Activated CD8-positive, alpha-beta memory T cell treated with anti-CD3 and anti-CD28 coated beads, Interleukin-2, amount 50 U/mL, for 4 hours (primary cell): ENCODE measurements around the gene MTARC1.

Source experiments
- DNase-seq: peaks from one replicate; pipeline ENCODE4 v3.0.0-alpha.2; 2020

Gene MTARC1

GRCh38 chr1:220808345-220809186, 21.9 kb downstream of the MTARC1 start:
- no peak for DNase-seq

- DNase-seq = no peak
Measured at GRCh38 chr1:220809187-220809550, 22.5 kb downstream of the MTARC1 start.

GRCh38 chr1:220809704-220810103, 23.0 kb downstream of the MTARC1 start:
- no peak for DNase-seq

- DNase-seq = peak; percentile 66
Measured at GRCh38 chr1:220810179-220810653, 23.5 kb downstream of the MTARC1 start.

GRCh38 chr1:220810963-220811362, 24.2 kb downstream of the MTARC1 start:
- no peak for DNase-seq

- no peak for DNase-seq
Measured at GRCh38 chr1:220811695-220812094, 25.0 kb downstream of the MTARC1 start.

GRCh38 chr1:220812308-220812707, 25.6 kb downstream of the MTARC1 start:
- DNase-seq = no peak

- no peak for DNase-seq
Measured at GRCh38 chr1:220813013-220813412, 26.3 kb downstream of the MTARC1 start.

- DNase-seq = no peak
Measured at GRCh38 chr1:220815409-220815808, 28.7 kb downstream of the MTARC1 start.

- no peak for DNase-seq
Measured at GRCh38 chr1:220817907-220818306, 31.2 kb downstream of the MTARC1 start.

GRCh38 chr1:220818421-220819173, 31.9 kb downstream of the MTARC1 start:
- DNase-seq = no peak

- no peak for DNase-seq
Measured at GRCh38 chr1:220819467-220820026, 32.8 kb downstream of the MTARC1 start.

- DNase-seq = no peak
Measured at GRCh38 chr1:220824031-220824989, 37.6 kb downstream of the MTARC1 start.

- DNase-seq = no peak
Measured at GRCh38 chr1:220825819-220826551, 39.3 kb downstream of the MTARC1 start.

- no peak for DNase-seq
Measured at GRCh38 chr1:220826729-220827128, 40.0 kb downstream of the MTARC1 start.

GRCh38 chr1:220827445-220828178, 40.9 kb downstream of the MTARC1 start:
- DNase-seq = no peak

- no peak for DNase-seq
Measured at GRCh38 chr1:220828179-220828490, 41.4 kb downstream of the MTARC1 start.

GRCh38 chr1:220828950-220829586, 42.4 kb downstream of the MTARC1 start:
- no peak for DNase-seq

- no peak for DNase-seq
Measured at GRCh38 chr1:220833436-220833835, 46.7 kb downstream of the MTARC1 start.

- DNase-seq = no peak
Measured at GRCh38 chr1:220834155-220834870, 47.6 kb downstream of the MTARC1 start.
